H9 (cell line): ENCODE measurements around the gene GPR32. TPM values are rescaled to one million over a fixed set of nuclear protein-coding genes. Genes with fewer than 3 reads are reported as not detected.
A peak's percentile ranks its signal among the peaks of the same experiment; 100 is the strongest.

ENCODE experiments used
- DNase-seq: peaks from one replicate; pipeline ENCODE4 v3.0.0-alpha.2; 2017
- H2AFZ ChIP-seq: one replicate; pipeline ENCODE4 v1.6.1; 2013; ENCODE audit warnings: mild to moderate bottlenecking, low read length, control low read depth, moderate library complexity
- H2AK5ac ChIP-seq: 2 replicates; pipeline ENCODE4 v1.6.1; 2013; ENCODE audit warnings: low read length, control low read depth, mixed read lengths; ENCODE audit not compliant: insufficient read length
- H2BK120ac ChIP-seq: one replicate; pipeline ENCODE4 v1.6.1; 2013; ENCODE audit warnings: low read depth, mild to moderate bottlenecking, low read length, control low read depth, inconsistent platforms; ENCODE audit not compliant: poor library complexity, severe bottlenecking
- H2BK12ac ChIP-seq: 2 replicates; pipeline ENCODE4 v1.6.1; 2013; ENCODE audit warnings: low read length, control low read depth, mixed read lengths, low read depth; ENCODE audit not compliant: insufficient read length
- H2BK15ac ChIP-seq: 2 replicates; pipeline ENCODE4 v1.6.1; 2013; ENCODE audit warnings: low read depth, low read length, control low read depth
- H2BK20ac ChIP-seq: one replicate; pipeline ENCODE4 v1.6.1; 2013; ENCODE audit warnings: low read depth, mild to moderate bottlenecking, low read length, control low read depth, inconsistent platforms; ENCODE audit not compliant: poor library complexity, severe bottlenecking
- H2BK5ac ChIP-seq: 2 replicates; pipeline ENCODE4 v1.6.1; 2013; ENCODE audit warnings: low read length, control low read depth, mixed read lengths; ENCODE audit not compliant: insufficient read length
- H3K14ac ChIP-seq: 2 replicates; pipeline ENCODE4 v1.6.1; 2013; ENCODE audit warnings: low read length, control low read depth; ENCODE audit not compliant: insufficient read depth
- H3K18ac ChIP-seq: 2 replicates; pipeline ENCODE4 v1.6.1; 2013; ENCODE audit warnings: low read depth, mild to moderate bottlenecking, mixed read lengths, low read length, control low read depth; ENCODE audit not compliant: insufficient read length
- H3K23ac ChIP-seq: 2 replicates; pipeline ENCODE4 v1.6.1; 2013; ENCODE audit warnings: low read length, control low read depth, mixed read lengths, low read depth; ENCODE audit not compliant: insufficient read length
- H3K23me2 ChIP-seq: 2 replicates; pipeline ENCODE4 v1.6.1; 2013; ENCODE audit warnings: low read depth, mild to moderate bottlenecking, mixed read lengths, low read length, control low read depth; ENCODE audit not compliant: insufficient read length, poor library complexity, severe bottlenecking
- H3K27ac ChIP-seq: 2 replicates; pipeline ENCODE4 v1.5.1; 2013; ENCODE audit warnings: low read length, control low read depth, mixed read lengths, low read depth; ENCODE audit not compliant: insufficient read length
- H3K27me3 ChIP-seq: 2 replicates; pipeline ENCODE4 v1.6.1; 2013; ENCODE audit warnings: low read length, control low read depth, inconsistent platforms; ENCODE audit not compliant: insufficient read depth
- H3K4ac ChIP-seq: 2 replicates; pipeline ENCODE4 v1.6.1; 2013; ENCODE audit warnings: low read depth, mild to moderate bottlenecking, control low read depth, inconsistent platforms, low read length, moderate library complexity
- H3K4me1 ChIP-seq: 2 replicates; pipeline ENCODE4 v1.6.1; 2013; ENCODE audit warnings: low read length, control low read depth, inconsistent platforms; ENCODE audit not compliant: insufficient read depth
- H3K4me2 ChIP-seq: 2 replicates; pipeline ENCODE4 v1.6.1; 2013; ENCODE audit warnings: low read length, control low read depth, mixed read lengths; ENCODE audit not compliant: insufficient read length, insufficient read depth
- H3K56ac ChIP-seq: 2 replicates; pipeline ENCODE4 v1.6.1; 2013; ENCODE audit warnings: low read depth, mild to moderate bottlenecking, mixed read lengths, low read length, control low read depth; ENCODE audit not compliant: insufficient read length
- H3K79me1 ChIP-seq: 2 replicates; pipeline ENCODE4 v1.6.1; 2013; ENCODE audit warnings: low read depth, mild to moderate bottlenecking, moderate library complexity, low read length, control low read depth, inconsistent platforms; ENCODE audit not compliant: insufficient read depth, poor library complexity, severe bottlenecking
- H3K79me2 ChIP-seq: 2 replicates; pipeline ENCODE4 v1.6.1; 2013; ENCODE audit warnings: low read length, control low read depth, inconsistent platforms; ENCODE audit not compliant: insufficient read depth
- H3K9ac ChIP-seq: 2 replicates; pipeline ENCODE4 v1.6.1; 2013; ENCODE audit warnings: low read length, control low read depth, mixed read lengths; ENCODE audit not compliant: insufficient read length; ENCODE audit errors: extremely low read depth
- H3K9me3 ChIP-seq: one replicate; pipeline ENCODE4 v1.6.1; 2013; ENCODE audit warnings: low read depth, low read length, inconsistent platforms; ENCODE audit not compliant: control insufficient read depth
- H3T11ph ChIP-seq: one replicate; pipeline ENCODE4 v1.6.1; 2013; ENCODE audit warnings: mild to moderate bottlenecking, low read length, control low read depth, inconsistent platforms
- H4K20me1 ChIP-seq: one replicate; pipeline ENCODE4 v1.6.1; 2013; ENCODE audit not compliant: control insufficient read depth, insufficient read length, insufficient read depth
- H4K5ac ChIP-seq: 2 replicates; pipeline ENCODE4 v1.6.1; 2013; ENCODE audit warnings: low read depth, mild to moderate bottlenecking, mixed read lengths, low read length, control low read depth; ENCODE audit not compliant: insufficient read length
- H4K8ac ChIP-seq: replicated peaks from 2 replicates; pipeline ENCODE4 v1.6.1; 2013; ENCODE audit warnings: low read length, control low read depth, mixed read lengths, low read depth; ENCODE audit not compliant: insufficient read length
- H4K91ac ChIP-seq: 2 replicates; pipeline ENCODE4 v1.6.1; 2013; ENCODE audit warnings: low read depth, mild to moderate bottlenecking, moderate library complexity, mixed read lengths, low read length, control low read depth; ENCODE audit not compliant: insufficient read length
- H3K27ac Mint-ChIP-seq, 3 experiments: 2 replicates in 2 of 3; 3 replicates in 1 of 3; pipeline ENCODE4 v1.8.0; 2020 to 2021; ENCODE audit warnings: mixed read lengths in 3 of 3, mild to moderate bottlenecking in 1 of 3, moderate library complexity in 1 of 3
- H3K27me3 Mint-ChIP-seq: 2 replicates; pipeline ENCODE4 v1.8.0; 2021; ENCODE audit warnings: low read depth, mild to moderate bottlenecking, moderate library complexity, mixed read lengths
- H3K36me3 Mint-ChIP-seq, 3 experiments: 2 replicates in 2 of 3; 3 replicates in 1 of 3; pipeline ENCODE4 v1.8.0; 2020 to 2021; ENCODE audit warnings: low read depth in 3 of 3, mixed read lengths in 3 of 3; ENCODE audit not compliant: insufficient read depth in 1 of 3
- H3K4me1 Mint-ChIP-seq, 2 experiments: 2 replicates each; pipeline ENCODE4 v1.8.0; 2020; ENCODE audit warnings: mixed read lengths in 2 of 2
- H3K4me3 Mint-ChIP-seq, 2 experiments: 2 replicates in 1 of 2; 3 replicates in 1 of 2; pipeline ENCODE4 v1.8.0; 2020 to 2021; ENCODE audit warnings: mild to moderate bottlenecking in 2 of 2, mixed read lengths in 2 of 2, moderate library complexity in 1 of 2
- H3K9me3 Mint-ChIP-seq, 2 experiments: 2 replicates in 1 of 2; 3 replicates in 1 of 2; pipeline ENCODE4 v1.8.0; 2020; ENCODE audit warnings: mild to moderate bottlenecking in 2 of 2, mixed read lengths in 2 of 2, moderate library complexity in 1 of 2
- CTCF ChIP-seq: fragments of 200-600 bp; sonication (generic); conservative IDR thresholded peaks from 3 replicates; pipeline ENCODE4 v1.8.0; 2021; ENCODE audit warnings: antibody characterized with exemption, mild to moderate bottlenecking
- WGBS: extraction: QIAGEN DNeasy Blood & Tissue Kit; methylation state at CpG from one replicate; pipeline ENCODE4 v1.1.7; 2013; ENCODE audit warnings: missing lambda C conversion rate, low lambda C conversion rate, mixed read lengths; ENCODE audit not compliant: insufficient read length; ENCODE audit errors: extremely low coverage; 5-methylcytosine and 5-hydroxymethylcytosine counted together
- total RNA-seq: library from RNA; stranded (reverse); gene quantifications from 2 replicates; pipeline ENCODE4 v1.2.1, GENCODE V29; 2021

GPR32 gene
- total RNA-seq, 1 experiment from 2014 or later = not detected

- no peak for TF ChIP-seq CTCF
- H4K91ac ChIP-seq = no peak overlapping the region
- H3K23me2 ChIP-seq = peaks cover 8% of the 10 kb centered on the region
- no peak overlapping the region for H3T11ph ChIP-seq
- H3K79me1 ChIP-seq = no peaks in the 10 kb centered on the region
- H2BK15ac ChIP-seq = no peak overlapping the region
- H3K27me3 Mint-ChIP-seq = peaks cover 87% of the 10 kb centered on the region
- whole genome bisulfite sequencing = no CpG with 5 or more reads among the region's 4 CpGs
- H2AFZ ChIP-seq = no peak overlapping the region
- H3K27ac ChIP-seq = no peak overlapping the region
- H3K4me1 Mint-ChIP-seq = peaks cover 33 to 42% of the 10 kb centered on the region in 2 experiments
- peak overlapping the region in 1 of 2 experiments; percentile 6; a peak in 2 of 5 replicates for H3K4me3 Mint-ChIP-seq
- H4K5ac ChIP-seq = no peak overlapping the region
- peaks cover 5% of the 10 kb centered on the region; the same call in 1 of the 2 replicates for H3K4me1 ChIP-seq
- peaks cover 0 to 4% of the 10 kb centered on the region in 2 experiments; a peak in 2 of 5 replicates for H3K9me3 Mint-ChIP-seq
- H3K4ac ChIP-seq = no peak overlapping the region
- no peak overlapping the region for H2AK5ac ChIP-seq
- H3K27me3 ChIP-seq = peaks cover 8% of the 10 kb centered on the region
- H2BK20ac ChIP-seq = no peak overlapping the region
- no peak overlapping the region for H4K8ac ChIP-seq
- H2BK12ac ChIP-seq = no peak overlapping the region
- no peak overlapping the region for H2BK5ac ChIP-seq
- no peak overlapping the region for H3K9ac ChIP-seq
- no peak overlapping the region for H2BK120ac ChIP-seq
- H3K23ac ChIP-seq = no peak overlapping the region
- no peak overlapping the region for H3K14ac ChIP-seq
- no peaks in the 10 kb centered on the region for H3K9me3 ChIP-seq
- H3K18ac ChIP-seq = no peak overlapping the region
- no peak for DNase-seq
- H3K79me2 ChIP-seq = no peaks in the 10 kb centered on the region
- H3K36me3 Mint-ChIP-seq = peaks cover 0 to 2% (median 0%) of the 10 kb centered on the region in 3 experiments; a peak in 3 of 7 replicates
- no peak overlapping the region for H3K56ac ChIP-seq
- H3K4me2 ChIP-seq = peak overlapping the region; percentile 92
- H4K20me1 ChIP-seq = no peaks in the 10 kb centered on the region
- H3K27ac Mint-ChIP-seq = no peak overlapping the region; a peak in 1 of 7 replicates
Observed at GRCh38 chr19:50821248-50821612, 51.0 kb downstream of the GPR32 start.

Other genes with a start within 250 kb of the GPR32 start
- 3.7 and 3.8 TPM in 2 replicates for gene LRRC4B, start 202.0 kb upstream of the GPR32 start, total RNA-seq
- gene SYT3, start 130.6 kb upstream of the GPR32 start, total RNA-seq = 2.8 and 3.1 TPM in 2 replicates
- gene C19orf81, start 121.0 kb upstream of the GPR32 start, total RNA-seq = 9.6 and 11.0 TPM in 2 replicates
- gene SHANK1, start 50.7 kb upstream of the GPR32 start, total RNA-seq = 1.4 and 1.7 TPM in 2 replicates
- gene CLEC11A, start 47.1 kb upstream of the GPR32 start, total RNA-seq = 3.8 and 3.9 TPM in 2 replicates
- not detected in 2 replicates for gene ACP4, start 20.0 kb downstream of the GPR32 start, total RNA-seq
- gene KLK1, start 53.3 kb downstream of the GPR32 start, total RNA-seq = 2.1 and 2.3 TPM in 2 replicates
- not detected in 2 replicates for gene KLK15, start 63.1 kb downstream of the GPR32 start, total RNA-seq
- gene KLK3, start 84.5 kb downstream of the GPR32 start, total RNA-seq = not detected in 2 replicates
- not detected in 2 replicates for gene KLK2, start 103.0 kb downstream of the GPR32 start, total RNA-seq
- 0.48 TPM in 1 of 2 replicates, not detected in the other for gene KLK4, start 140.9 kb downstream of the GPR32 start, total RNA-seq
- not detected in 2 replicates for gene KLK5, start 182.6 kb downstream of the GPR32 start, total RNA-seq
- gene KLK6, start 199.1 kb downstream of the GPR32 start, total RNA-seq = 2.6 and 3.4 TPM in 2 replicates
- gene KLK7, start 213.5 kb downstream of the GPR32 start, total RNA-seq = 0.13 and 0.52 TPM in 2 replicates
- 2.7 and 2.9 TPM in 2 replicates for gene KLK8, start 231.1 kb downstream of the GPR32 start, total RNA-seq
- gene KLK10, start 249.2 kb downstream of the GPR32 start, total RNA-seq = 1.3 and 1.4 TPM in 2 replicates